GM12865 (cell line): ENCODE data around the gene CCL21.

Source experiments
- DNase-seq: peaks from one replicate; pipeline ENCODE4 v3.0.0; 2010; ENCODE audit warnings: low read depth
- H3K4me3 ChIP-seq: 2 replicates; pipeline ENCODE4 v1.5.1; 2011; ENCODE audit warnings: mild to moderate bottlenecking, low read depth, low read length, control low read depth
- TF ChIP-seq, protein P1 (sequence below): IDR thresholded peaks from 2 replicates; pipeline ENCODE4 v1.5.1; 2011; ENCODE audit warnings: low read length, control low read depth, low read depth, inconsistent platforms; ENCODE audit not compliant: insufficient read depth; ENCODE audit errors: missing control alignments

CCL21 gene

DNA sequence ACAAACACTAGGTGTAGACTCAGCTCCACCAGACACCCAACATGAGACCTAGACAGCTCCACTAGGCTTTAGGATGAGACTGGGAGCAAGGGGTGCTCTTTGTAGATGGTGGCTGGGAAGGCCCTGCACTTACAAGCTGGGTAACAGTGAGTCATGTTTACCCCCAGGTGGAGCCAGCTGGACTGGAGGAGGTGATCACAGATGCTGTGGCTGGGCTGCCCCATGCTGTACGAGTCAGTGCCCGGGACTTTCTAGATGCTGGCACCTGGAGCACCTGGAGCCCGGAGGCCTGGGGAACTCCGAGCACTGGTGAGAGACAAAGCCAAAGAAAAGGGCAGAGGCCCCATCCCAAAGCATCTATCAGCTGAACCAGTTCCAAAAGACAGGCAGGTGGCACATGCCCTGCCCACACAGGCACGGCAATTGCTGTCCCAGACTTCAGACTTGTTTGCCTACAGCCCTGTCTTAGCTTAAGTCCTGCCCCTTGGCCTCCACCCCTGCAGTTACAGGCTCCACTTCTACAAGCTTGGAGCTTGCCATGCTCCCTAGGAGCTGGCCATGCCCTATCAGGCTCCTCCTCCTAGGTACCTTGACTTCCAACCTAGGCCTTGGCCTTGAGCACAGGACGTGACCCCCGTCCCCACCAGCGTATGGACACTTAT lies 50.2 kb downstream of the CCL21 start:
- DNase-seq, result peak; percentile 37
- TF ChIP-seq, protein P1, sequence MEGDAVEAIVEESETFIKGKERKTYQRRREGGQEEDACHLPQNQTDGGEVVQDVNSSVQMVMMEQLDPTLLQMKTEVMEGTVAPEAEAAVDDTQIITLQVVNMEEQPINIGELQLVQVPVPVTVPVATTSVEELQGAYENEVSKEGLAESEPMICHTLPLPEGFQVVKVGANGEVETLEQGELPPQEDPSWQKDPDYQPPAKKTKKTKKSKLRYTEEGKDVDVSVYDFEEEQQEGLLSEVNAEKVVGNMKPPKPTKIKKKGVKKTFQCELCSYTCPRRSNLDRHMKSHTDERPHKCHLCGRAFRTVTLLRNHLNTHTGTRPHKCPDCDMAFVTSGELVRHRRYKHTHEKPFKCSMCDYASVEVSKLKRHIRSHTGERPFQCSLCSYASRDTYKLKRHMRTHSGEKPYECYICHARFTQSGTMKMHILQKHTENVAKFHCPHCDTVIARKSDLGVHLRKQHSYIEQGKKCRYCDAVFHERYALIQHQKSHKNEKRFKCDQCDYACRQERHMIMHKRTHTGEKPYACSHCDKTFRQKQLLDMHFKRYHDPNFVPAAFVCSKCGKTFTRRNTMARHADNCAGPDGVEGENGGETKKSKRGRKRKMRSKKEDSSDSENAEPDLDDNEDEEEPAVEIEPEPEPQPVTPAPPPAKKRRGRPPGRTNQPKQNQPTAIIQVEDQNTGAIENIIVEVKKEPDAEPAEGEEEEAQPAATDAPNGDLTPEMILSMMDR, result no peak

More for the DNA sequence above, 50.2 kb downstream of the CCL21 start:
- no peak overlapping the region for H3K4me3 ChIP-seq
